Vagina (tissue), 2 donors: ENCODE results near the gene DNAAF1. TPM values are rescaled to one million over a fixed set of nuclear protein-coding genes. Genes with fewer than 3 reads are reported as not detected.

ENCODE experiments used
- DNase-seq, 2 donors: peaks; one replicate each; pipeline ENCODE4 v3.0.0-alpha.2; 2017; ENCODE audit errors: extremely low spot score in 2 of 2
- H3K27ac ChIP-seq: fragments of 200-600 bp; sonication (generic); one replicate; pipeline ENCODE4 v1.5.1; 2019
- H3K27me3 ChIP-seq: fragments of 200-600 bp; sonication (generic); one replicate; pipeline ENCODE4 v1.5.1; 2019
- H3K36me3 ChIP-seq, 2 donors: fragments of 200-600 bp; sonication (generic); one replicate each; pipeline ENCODE4 v1.5.1; 2017 to 2019
- H3K4me1 ChIP-seq: fragments of 200-600 bp; sonication (generic); one replicate; pipeline ENCODE4 v1.5.1; 2019
- H3K4me3 ChIP-seq, 2 donors: fragments of 200-600 bp; sonication (generic); 1 replicate in 1 of 2; 2 replicates in 1 of 2; pipeline ENCODE4 v1.5.1; 2016 to 2019
- H3K9me3 ChIP-seq: fragments of 200-600 bp; sonication (generic); one replicate; pipeline ENCODE4 v1.5.1; 2019
- POLR2A ChIP-seq, 2 donors: fragments of 450-650 bp; IDR thresholded peaks; one replicate each; pipeline ENCODE4 v1.6.1; 2017; ENCODE audit warnings: antibody characterized with exemption in 2 of 2, mild to moderate bottlenecking in 2 of 2, moderate library complexity in 2 of 2
- POLR2AphosphoS5 ChIP-seq, 2 donors: sonication (generic); formaldehyde crosslinking; IDR thresholded peaks; one replicate each; pipeline ENCODE4 v1.9.0; 2017; ENCODE audit warnings: antibody characterized with exemption in 2 of 2, mild to moderate bottlenecking in 2 of 2, low read depth in 1 of 2; ENCODE audit not compliant: insufficient read depth in 1 of 2
- intact Hi-C: fragments of 100-400 bp; cut with DNase I; formaldehyde crosslinking; loops from one replicate; pipeline ENCODE4 v1.15.1; 2023
- total RNA-seq: library from RNA; depleted of rRNA; stranded (reverse); fragments of >200 nt; gene quantifications from one replicate; pipeline ENCODE4 v1.2.3, GENCODE V29; 2016
- TF ChIP-seq, protein P1 (sequence below), 3 experiments: fragments of 450-650 bp in 2 of 3; fragments of 200-600 bp in 1 of 3; sonication (generic) in 1 of 3; IDR thresholded peaks; one replicate each; pipeline ENCODE4 v1.5.1; 2017 to 2019; ENCODE audit warnings: antibody characterized with exemption in 3 of 3, mild to moderate bottlenecking in 2 of 3, moderate library complexity in 2 of 3

The DNAAF1 gene
- total RNA-seq, 1 donor from 2014 or later = not detected

DNA sequence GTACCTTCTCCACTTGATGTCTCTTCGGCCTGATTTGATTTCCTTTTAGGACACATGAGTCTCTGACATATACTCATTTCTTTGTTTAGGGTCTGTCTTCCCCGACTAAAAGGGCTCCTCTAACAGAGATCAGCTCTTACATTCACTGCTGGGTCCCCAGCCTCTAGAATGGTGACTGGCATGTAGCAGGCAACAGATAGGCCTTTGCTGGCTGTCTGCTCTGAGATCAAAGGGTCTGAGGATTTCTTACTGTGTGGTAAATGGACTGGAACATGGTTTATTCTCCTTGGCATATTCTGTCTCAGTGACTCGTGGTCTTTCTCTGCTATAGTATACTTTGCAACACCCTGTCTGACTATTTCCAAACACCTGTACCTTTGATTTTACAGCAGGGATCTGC lies 16.7 kb downstream of the DNAAF1 start:
- DNase-seq = no peak
- no peak for TF ChIP-seq POLR2AphosphoS5 (IDR thresholded peaks at IDR 0.05; ENCODE audit: insufficient read depth in 1 of 2, low read depth in 1 of 2)
- no peak for TF ChIP-seq POLR2A (IDR thresholded peaks at IDR 0.05)
- TF ChIP-seq, protein P1, sequence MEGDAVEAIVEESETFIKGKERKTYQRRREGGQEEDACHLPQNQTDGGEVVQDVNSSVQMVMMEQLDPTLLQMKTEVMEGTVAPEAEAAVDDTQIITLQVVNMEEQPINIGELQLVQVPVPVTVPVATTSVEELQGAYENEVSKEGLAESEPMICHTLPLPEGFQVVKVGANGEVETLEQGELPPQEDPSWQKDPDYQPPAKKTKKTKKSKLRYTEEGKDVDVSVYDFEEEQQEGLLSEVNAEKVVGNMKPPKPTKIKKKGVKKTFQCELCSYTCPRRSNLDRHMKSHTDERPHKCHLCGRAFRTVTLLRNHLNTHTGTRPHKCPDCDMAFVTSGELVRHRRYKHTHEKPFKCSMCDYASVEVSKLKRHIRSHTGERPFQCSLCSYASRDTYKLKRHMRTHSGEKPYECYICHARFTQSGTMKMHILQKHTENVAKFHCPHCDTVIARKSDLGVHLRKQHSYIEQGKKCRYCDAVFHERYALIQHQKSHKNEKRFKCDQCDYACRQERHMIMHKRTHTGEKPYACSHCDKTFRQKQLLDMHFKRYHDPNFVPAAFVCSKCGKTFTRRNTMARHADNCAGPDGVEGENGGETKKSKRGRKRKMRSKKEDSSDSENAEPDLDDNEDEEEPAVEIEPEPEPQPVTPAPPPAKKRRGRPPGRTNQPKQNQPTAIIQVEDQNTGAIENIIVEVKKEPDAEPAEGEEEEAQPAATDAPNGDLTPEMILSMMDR (IDR thresholded peaks at IDR 0.05) = no peak
- Histone ChIP-seq H3K27ac (no peak overlapping the region), H3K4me1 (no peaks in the 10 kb centered on the region), H3K27me3 (no peaks in the 10 kb centered on the region), H3K36me3 (no peaks in the 10 kb centered on the region), H3K4me3 (no peak overlapping the region), H3K9me3 (no peaks in the 10 kb centered on the region)
- intact Hi-C loops = no loop called here

DNA sequence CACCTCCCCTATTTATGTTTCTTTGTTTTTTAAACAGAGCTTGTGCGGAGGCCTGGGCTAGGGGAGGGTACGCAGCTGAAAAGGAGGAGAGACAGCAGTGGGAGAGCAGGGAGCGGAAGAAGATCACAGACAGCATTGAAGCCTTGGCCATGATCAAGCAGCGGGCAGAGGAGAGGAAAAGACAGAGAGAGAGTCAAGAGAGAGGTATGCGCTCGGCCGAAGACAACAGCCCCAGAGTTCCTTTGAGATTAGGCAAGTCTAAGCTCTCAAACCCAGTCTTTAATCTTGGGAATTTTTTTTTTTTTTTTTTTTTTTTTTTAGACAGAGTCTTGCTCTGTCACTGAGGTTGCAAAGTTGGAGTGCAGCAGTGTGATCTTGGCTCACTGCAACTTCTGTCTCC lies 20.6 kb downstream of the DNAAF1 start:
- TF ChIP-seq POLR2A (IDR thresholded peaks at IDR 0.05) (no peak), POLR2AphosphoS5 (IDR thresholded peaks at IDR 0.05; ENCODE audit: insufficient read depth in 1 of 2, low read depth in 1 of 2) (no peak)
- TF ChIP-seq, protein P1 (IDR thresholded peaks at IDR 0.05) = no peak
- H3K9me3 ChIP-seq = no peaks in the 10 kb centered on the region
- no peaks in the 10 kb centered on the region for H3K27me3 ChIP-seq
- H3K4me1 ChIP-seq = no peaks in the 10 kb centered on the region
- no peak for DNase-seq
- H3K4me3 ChIP-seq = no peak overlapping the region
- intact Hi-C loops = no loop called here
- H3K27ac ChIP-seq = no peak overlapping the region
- no peaks in the 10 kb centered on the region for H3K36me3 ChIP-seq

DNA sequence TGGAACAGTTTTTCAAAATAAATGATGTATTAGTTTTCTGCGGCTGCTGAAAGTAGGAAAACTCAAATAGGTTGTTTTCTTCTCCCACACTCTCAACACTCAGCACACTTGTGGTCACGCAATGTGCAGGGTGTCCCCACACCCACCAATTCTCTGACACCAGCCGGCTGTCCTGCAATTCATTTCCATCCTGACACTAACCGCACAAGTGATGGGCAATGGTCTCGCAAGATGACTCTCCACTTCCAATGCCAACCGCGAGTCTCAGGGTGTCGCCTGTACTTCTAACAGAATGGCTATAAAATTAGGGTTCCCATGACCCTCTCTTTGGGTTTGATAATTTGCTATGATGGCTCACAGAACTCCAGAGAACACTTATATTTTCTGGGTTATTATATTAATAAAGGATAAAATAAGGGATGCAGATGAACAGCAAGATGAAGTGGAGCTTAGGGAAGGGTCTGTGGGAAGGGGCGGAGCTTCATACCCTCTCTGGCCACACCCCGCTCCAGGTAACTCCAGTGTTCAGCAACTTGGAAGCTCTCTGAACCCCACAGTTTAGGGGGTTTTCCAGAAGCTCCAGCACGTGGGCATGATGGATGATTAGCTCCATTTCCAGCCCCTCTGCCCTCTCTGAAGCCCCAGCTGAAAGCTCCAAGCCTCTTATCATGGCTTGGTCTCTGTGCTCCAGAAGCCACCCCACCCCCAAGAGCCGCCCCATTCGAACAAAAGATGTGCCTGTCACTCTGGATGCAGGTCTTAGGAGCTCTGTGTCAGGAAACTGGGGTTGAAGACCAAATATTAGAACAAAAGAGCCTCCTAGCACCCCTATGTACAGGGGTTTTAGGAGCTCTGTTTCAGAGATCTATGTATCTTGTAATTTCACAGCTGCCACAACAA lies 21.9 kb downstream of the DNAAF1 start:
- intact Hi-C loops = no loop called here
- no peak for DNase-seq
- Histone ChIP-seq H3K4me3 (no peak overlapping the region), H3K27ac (no peak overlapping the region), H3K27me3 (no peaks in the 10 kb centered on the region), H3K9me3 (no peaks in the 10 kb centered on the region), H3K36me3 (no peaks in the 10 kb centered on the region), H3K4me1 (no peaks in the 10 kb centered on the region)
- TF ChIP-seq POLR2AphosphoS5 (IDR thresholded peaks at IDR 0.05; ENCODE audit: insufficient read depth in 1 of 2, low read depth in 1 of 2) (no peak), POLR2A (IDR thresholded peaks at IDR 0.05) (no peak)
- TF ChIP-seq, protein P1 (IDR thresholded peaks at IDR 0.05) = no peak

DNA sequence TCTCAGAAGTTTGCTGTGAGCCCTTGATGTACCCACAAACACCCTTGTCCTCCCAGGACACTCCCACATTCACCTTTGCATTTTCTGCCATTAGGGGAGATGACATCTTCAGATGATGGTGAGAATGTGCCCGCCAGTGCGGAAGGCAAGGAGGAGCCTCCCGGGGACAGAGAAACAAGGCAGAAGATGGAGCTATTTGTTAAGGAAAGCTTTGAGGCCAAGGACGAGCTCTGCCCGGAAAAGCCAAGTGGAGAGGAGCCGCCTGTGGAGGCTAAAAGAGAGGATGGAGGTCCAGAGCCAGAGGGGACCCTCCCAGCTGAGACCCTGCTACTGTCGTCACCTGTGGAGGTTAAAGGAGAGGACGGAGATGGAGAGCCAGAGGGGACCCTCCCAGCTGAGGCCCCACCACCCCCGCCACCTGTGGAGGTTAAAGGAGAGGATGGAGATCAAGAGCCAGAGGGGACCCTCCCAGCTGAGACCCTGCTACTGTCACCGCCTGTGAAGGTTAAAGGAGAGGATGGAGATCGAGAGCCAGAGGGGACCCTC lies 24.7 kb downstream of the DNAAF1 start:
- H3K27me3 ChIP-seq = no peaks in the 10 kb centered on the region
- no peaks in the 10 kb centered on the region for H3K36me3 ChIP-seq
- peaks cover 2% of the 10 kb centered on the region for H3K4me1 ChIP-seq
- DNase-seq = no peak
- no peaks in the 10 kb centered on the region for H3K9me3 ChIP-seq
- TF ChIP-seq POLR2A (IDR thresholded peaks at IDR 0.05) (no peak), POLR2AphosphoS5 (IDR thresholded peaks at IDR 0.05; ENCODE audit: insufficient read depth in 1 of 2, low read depth in 1 of 2) (no peak)
- TF ChIP-seq, protein P1 (IDR thresholded peaks at IDR 0.05) = no peak
- no peak overlapping the region for H3K27ac ChIP-seq
- no peak overlapping the region for H3K4me3 ChIP-seq
- intact Hi-C loops = loop anchor here (10.0 kb wide), 1 partner anchor 215 kb away; the partner anchor contains the start of gene OSGIN1

DNA sequence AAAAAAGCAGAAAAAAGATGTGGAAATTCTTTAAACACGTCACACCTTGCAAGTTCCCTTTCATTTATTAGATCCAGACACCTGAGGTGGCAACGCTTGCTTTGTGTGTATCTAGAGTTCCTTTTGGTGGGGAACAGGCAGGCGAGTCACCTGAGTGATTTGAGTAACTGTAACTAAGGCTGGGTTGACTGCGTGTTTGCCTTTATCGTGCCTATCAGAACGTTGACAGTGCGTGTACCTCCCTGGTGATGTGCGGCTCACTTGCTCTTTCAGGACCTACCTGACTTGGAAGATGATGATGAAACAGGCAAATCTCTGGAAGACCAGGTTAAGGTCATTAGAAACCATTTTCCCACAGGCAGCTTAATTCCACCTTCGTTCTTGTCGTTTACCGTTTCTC lies 29.3 kb downstream of the DNAAF1 start:
- DNase-seq = no peak
- no peak overlapping the region for H3K27ac ChIP-seq
- TF ChIP-seq POLR2AphosphoS5 (IDR thresholded peaks at IDR 0.05; ENCODE audit: insufficient read depth in 1 of 2, low read depth in 1 of 2) = no peak
- TF ChIP-seq, protein P1 (IDR thresholded peaks at IDR 0.05) = no peak
- TF ChIP-seq POLR2A (IDR thresholded peaks at IDR 0.05) = no peak
- no peaks in the 10 kb centered on the region for H3K27me3 ChIP-seq
- intact Hi-C loops = loop anchor here (10.0 kb wide), 1 partner anchor 220 kb away; the partner anchor contains the start of gene OSGIN1
- H3K4me3 ChIP-seq = no peak overlapping the region
- no peaks in the 10 kb centered on the region for H3K9me3 ChIP-seq
- peaks cover 36% of the 10 kb centered on the region for H3K4me1 ChIP-seq
- peaks cover 0 to 6% of the 10 kb centered on the region in 2 donors for H3K36me3 ChIP-seq
